Activated CD4-positive, alpha-beta T cell treated with anti-CD3 and anti-CD28 coated beads, Interleukin-2, amount 10 ng/mL, durations not matched to agents 24 days and 14 days (primary cell): ENCODE measurements around the gene PAPPA. TPM values are rescaled to one million over a fixed set of nuclear protein-coding genes. Genes with fewer than 3 reads are reported as not detected.

Experiments used
- DNase-seq: peaks from one replicate; pipeline ENCODE4 v3.0.0; 2022
- H3K27ac Mint-ChIP-seq: one replicate; pipeline ENCODE4 v1.8.0; 2022; ENCODE audit warnings: mild to moderate bottlenecking, mixed read lengths
- H3K27me3 Mint-ChIP-seq: one replicate; pipeline ENCODE4 v1.8.0; 2022; ENCODE audit warnings: mixed read lengths
- H3K36me3 Mint-ChIP-seq: one replicate; pipeline ENCODE4 v1.8.0; 2022; ENCODE audit warnings: low read depth, mild to moderate bottlenecking, mixed read lengths
- H3K4me1 Mint-ChIP-seq: one replicate; pipeline ENCODE4 v1.8.0; 2021; ENCODE audit warnings: mixed read lengths
- H3K4me3 Mint-ChIP-seq: one replicate; pipeline ENCODE4 v1.8.0; 2022; ENCODE audit warnings: mild to moderate bottlenecking, moderate library complexity, mixed read lengths
- H3K9me3 Mint-ChIP-seq: one replicate; pipeline ENCODE4 v1.8.0; 2021; ENCODE audit warnings: mixed read lengths
- intact Hi-C: fragments of 100-400 bp; cut with micrococcal nuclease; formaldehyde crosslinking; loops from one replicate; pipeline ENCODE4 v1.15.1; 2023
- total RNA-seq: library from RNA; stranded (reverse); gene quantifications from 2 replicates; pipeline ENCODE4 v1.2.3, GENCODE V29; 2022

Gene PAPPA, protein sequence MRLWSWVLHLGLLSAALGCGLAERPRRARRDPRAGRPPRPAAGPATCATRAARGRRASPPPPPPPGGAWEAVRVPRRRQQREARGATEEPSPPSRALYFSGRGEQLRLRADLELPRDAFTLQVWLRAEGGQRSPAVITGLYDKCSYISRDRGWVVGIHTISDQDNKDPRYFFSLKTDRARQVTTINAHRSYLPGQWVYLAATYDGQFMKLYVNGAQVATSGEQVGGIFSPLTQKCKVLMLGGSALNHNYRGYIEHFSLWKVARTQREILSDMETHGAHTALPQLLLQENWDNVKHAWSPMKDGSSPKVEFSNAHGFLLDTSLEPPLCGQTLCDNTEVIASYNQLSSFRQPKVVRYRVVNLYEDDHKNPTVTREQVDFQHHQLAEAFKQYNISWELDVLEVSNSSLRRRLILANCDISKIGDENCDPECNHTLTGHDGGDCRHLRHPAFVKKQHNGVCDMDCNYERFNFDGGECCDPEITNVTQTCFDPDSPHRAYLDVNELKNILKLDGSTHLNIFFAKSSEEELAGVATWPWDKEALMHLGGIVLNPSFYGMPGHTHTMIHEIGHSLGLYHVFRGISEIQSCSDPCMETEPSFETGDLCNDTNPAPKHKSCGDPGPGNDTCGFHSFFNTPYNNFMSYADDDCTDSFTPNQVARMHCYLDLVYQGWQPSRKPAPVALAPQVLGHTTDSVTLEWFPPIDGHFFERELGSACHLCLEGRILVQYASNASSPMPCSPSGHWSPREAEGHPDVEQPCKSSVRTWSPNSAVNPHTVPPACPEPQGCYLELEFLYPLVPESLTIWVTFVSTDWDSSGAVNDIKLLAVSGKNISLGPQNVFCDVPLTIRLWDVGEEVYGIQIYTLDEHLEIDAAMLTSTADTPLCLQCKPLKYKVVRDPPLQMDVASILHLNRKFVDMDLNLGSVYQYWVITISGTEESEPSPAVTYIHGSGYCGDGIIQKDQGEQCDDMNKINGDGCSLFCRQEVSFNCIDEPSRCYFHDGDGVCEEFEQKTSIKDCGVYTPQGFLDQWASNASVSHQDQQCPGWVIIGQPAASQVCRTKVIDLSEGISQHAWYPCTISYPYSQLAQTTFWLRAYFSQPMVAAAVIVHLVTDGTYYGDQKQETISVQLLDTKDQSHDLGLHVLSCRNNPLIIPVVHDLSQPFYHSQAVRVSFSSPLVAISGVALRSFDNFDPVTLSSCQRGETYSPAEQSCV (N-terminal part only)
- not detected in 2 replicates for total RNA-seq

DNA sequence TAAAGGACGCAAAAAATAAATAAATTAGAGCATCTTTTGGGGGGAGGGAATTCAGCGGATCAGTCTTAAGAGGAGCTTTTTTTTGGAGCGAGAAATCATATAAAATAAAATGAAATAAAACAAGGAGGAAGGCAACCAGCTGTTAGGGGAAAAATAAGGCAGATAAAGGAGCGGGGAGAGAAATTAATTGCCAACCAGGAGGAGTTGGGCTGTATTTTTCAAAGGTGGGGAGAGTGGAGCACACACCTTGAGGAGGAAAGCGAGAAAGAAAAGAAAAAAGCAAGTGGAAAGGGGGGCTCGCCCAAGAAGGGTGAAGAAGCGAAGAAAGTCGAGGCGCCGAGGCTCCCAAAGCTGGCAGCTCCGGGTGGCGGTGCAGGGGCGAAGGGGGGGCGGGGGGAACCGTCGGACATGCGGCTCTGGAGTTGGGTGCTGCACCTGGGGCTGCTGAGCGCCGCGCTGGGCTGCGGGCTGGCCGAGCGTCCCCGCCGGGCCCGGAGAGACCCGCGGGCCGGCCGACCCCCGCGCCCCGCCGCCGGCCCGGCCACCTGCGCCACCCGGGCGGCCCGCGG, at the start of gene PAPPA:
PAPPA (plus strand) TSS at position 27 of the 569 bp plus-strand sequence; CDS start at position 409, 382 bp downstream.
- H3K27ac Mint-ChIP-seq = no peak within 1 kb of the TSS
- no peak for DNase-seq
- intact Hi-C loops = loop anchor here (10.0 kb wide), 2 partner anchors 421 to 511 kb away; no protein-coding TSS in a partner anchor
- peaks cover 7% of the 10 kb centered on the region for H3K4me1 Mint-ChIP-seq
- H3K4me3 Mint-ChIP-seq = peak within 1 kb of the TSS; percentile 50
- H3K27me3 Mint-ChIP-seq = peaks cover 78% of the 10 kb centered on the region
- peaks cover 2% of the 10 kb centered on the region for H3K36me3 Mint-ChIP-seq
- H3K9me3 Mint-ChIP-seq = no peaks in the 10 kb centered on the region

GRCh38 chr9:116103976-116104820, 49.4 kb upstream of the PAPPA start:
- DNase-seq = no peak
- Mint-ChIP-seq H3K27ac (no peak overlapping the region), H3K36me3 (no peaks in the 10 kb centered on the region), H3K4me1 (no peaks in the 10 kb centered on the region), H3K9me3 (no peaks in the 10 kb centered on the region), H3K27me3 (no peaks in the 10 kb centered on the region), H3K4me3 (no peak overlapping the region)
- intact Hi-C loops = no loop called here

GRCh38 chr9:116112236-116112635, 41.4 kb upstream of the PAPPA start:
- Mint-ChIP-seq H3K36me3 (no peaks in the 10 kb centered on the region), H3K27me3 (no peaks in the 10 kb centered on the region), H3K4me1 (no peaks in the 10 kb centered on the region), H3K9me3 (no peaks in the 10 kb centered on the region), H3K4me3 (no peak overlapping the region), H3K27ac (no peak overlapping the region)
- intact Hi-C loops = no loop called here
- DNase-seq = no peak

DNA sequence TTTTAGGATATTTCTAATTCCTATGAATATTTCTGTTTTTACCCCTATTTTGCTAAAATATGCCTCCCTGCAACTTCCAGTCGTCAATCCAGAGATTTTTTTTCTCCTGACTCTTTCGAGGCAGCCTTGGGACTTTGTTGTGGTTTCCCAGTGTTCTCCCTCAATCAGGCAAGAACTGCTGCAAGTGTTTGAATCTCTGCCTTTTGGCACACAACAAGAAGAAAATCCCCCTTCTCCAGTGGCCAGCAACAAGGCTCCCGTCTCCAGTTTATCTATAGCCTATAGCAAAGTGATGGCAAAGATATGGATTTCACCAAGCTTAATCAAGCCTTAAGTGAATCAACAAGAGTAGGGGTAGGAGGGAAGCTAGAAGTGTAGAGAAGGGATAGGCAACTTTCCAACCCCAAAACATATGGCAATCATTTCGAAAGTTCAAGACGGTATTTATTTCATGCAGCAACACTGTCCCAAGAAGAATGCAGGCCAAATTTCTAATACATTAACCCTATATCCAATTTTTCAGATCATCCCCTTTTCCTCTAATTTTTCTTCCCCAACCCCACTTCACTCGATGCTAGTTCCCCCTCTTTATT, 37.7 kb upstream of the PAPPA start:
- no peak for DNase-seq
- intact Hi-C loops = no loop called here
- H3K36me3 Mint-ChIP-seq = no peaks in the 10 kb centered on the region
- H3K27ac Mint-ChIP-seq = no peak overlapping the region
- H3K9me3 Mint-ChIP-seq = peaks cover 16% of the 10 kb centered on the region
- H3K4me3 Mint-ChIP-seq = no peak overlapping the region
- H3K27me3 Mint-ChIP-seq = no peaks in the 10 kb centered on the region
- H3K4me1 Mint-ChIP-seq = no peaks in the 10 kb centered on the region

- H3K27me3 Mint-ChIP-seq = no peaks in the 10 kb centered on the region
- peaks cover 16% of the 10 kb centered on the region for H3K9me3 Mint-ChIP-seq
- no peaks in the 10 kb centered on the region for H3K4me1 Mint-ChIP-seq
- intact Hi-C loops = no loop called here
- H3K36me3 Mint-ChIP-seq = no peaks in the 10 kb centered on the region
- no peak overlapping the region for H3K4me3 Mint-ChIP-seq
- no peak for DNase-seq
- no peak overlapping the region for H3K27ac Mint-ChIP-seq
Measured at GRCh38 chr9:116116393-116116792, 37.2 kb upstream of the PAPPA start.

GRCh38 chr9:116123171-116123570, 30.4 kb upstream of the PAPPA start:
- Mint-ChIP-seq H3K27me3 (no peaks in the 10 kb centered on the region), H3K27ac (no peak overlapping the region)

GRCh38 chr9:116124472-116125040, 29.0 kb upstream of the PAPPA start:
- Mint-ChIP-seq H3K27ac (no peak overlapping the region), H3K4me1 (no peaks in the 10 kb centered on the region), H3K27me3 (no peaks in the 10 kb centered on the region), H3K4me3 (no peak overlapping the region), H3K36me3 (no peaks in the 10 kb centered on the region), H3K9me3 (peaks cover 9% of the 10 kb centered on the region)
- DNase-seq = no peak
- intact Hi-C loops = no loop called here

More at GRCh38 chr9:116123171-116123570, 30.4 kb upstream of the PAPPA start:
- H3K4me3 Mint-ChIP-seq = no peak overlapping the region
- intact Hi-C loops = no loop called here
- no peak for DNase-seq
- H3K4me1 Mint-ChIP-seq = no peaks in the 10 kb centered on the region
- no peaks in the 10 kb centered on the region for H3K36me3 Mint-ChIP-seq
- H3K9me3 Mint-ChIP-seq = peaks cover 14% of the 10 kb centered on the region

- H3K27me3 Mint-ChIP-seq = no peaks in the 10 kb centered on the region
- no peak overlapping the region for H3K27ac Mint-ChIP-seq
- no peaks in the 10 kb centered on the region for H3K4me1 Mint-ChIP-seq
- DNase-seq = no peak
- peaks cover 5% of the 10 kb centered on the region for H3K9me3 Mint-ChIP-seq
- no peaks in the 10 kb centered on the region for H3K36me3 Mint-ChIP-seq
- no peak overlapping the region for H3K4me3 Mint-ChIP-seq
- intact Hi-C loops = no loop called here
Measured at GRCh38 chr9:116133163-116133562, 20.4 kb upstream of the PAPPA start.

DNA sequence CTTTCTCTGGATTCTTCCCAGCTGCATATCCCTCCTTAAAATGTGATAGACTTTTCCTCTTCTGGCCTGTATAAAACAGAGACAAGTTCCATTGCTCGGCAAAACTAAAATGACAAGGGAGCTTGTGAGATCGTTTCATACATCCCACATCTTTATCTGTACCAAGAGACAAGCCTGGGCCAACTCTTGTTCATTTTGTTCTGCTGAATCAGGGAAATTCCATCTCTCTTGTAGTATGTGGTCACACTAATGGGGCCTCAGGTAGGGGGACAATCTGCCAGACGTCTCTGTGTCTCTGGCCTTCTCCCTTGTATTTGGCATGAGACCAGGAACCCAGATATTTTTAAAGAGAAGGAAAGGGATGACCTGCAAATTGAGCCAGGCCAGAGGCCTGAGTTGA, 18.6 kb upstream of the PAPPA start:
- Mint-ChIP-seq H3K27me3 (no peaks in the 10 kb centered on the region), H3K27ac (no peak overlapping the region), H3K36me3 (no peaks in the 10 kb centered on the region), H3K4me3 (no peak overlapping the region), H3K4me1 (no peaks in the 10 kb centered on the region), H3K9me3 (peaks cover 5% of the 10 kb centered on the region)
- intact Hi-C loops = no loop called here
- no peak for DNase-seq

GRCh38 chr9:116137010-116137409, 16.6 kb upstream of the PAPPA start:
- Mint-ChIP-seq H3K4me3 (no peak overlapping the region), H3K27ac (no peak overlapping the region), H3K4me1 (no peaks in the 10 kb centered on the region), H3K27me3 (no peaks in the 10 kb centered on the region), H3K36me3 (no peaks in the 10 kb centered on the region), H3K9me3 (no peaks in the 10 kb centered on the region)
- DNase-seq = no peak
- intact Hi-C loops = no loop called here

GRCh38 chr9:116137581-116137980, 16.0 kb upstream of the PAPPA start:
- no peak overlapping the region for H3K4me3 Mint-ChIP-seq
- no peaks in the 10 kb centered on the region for H3K9me3 Mint-ChIP-seq
- intact Hi-C loops = no loop called here
- H3K36me3 Mint-ChIP-seq = no peaks in the 10 kb centered on the region
- DNase-seq = no peak
- no peaks in the 10 kb centered on the region for H3K4me1 Mint-ChIP-seq
- H3K27me3 Mint-ChIP-seq = no peaks in the 10 kb centered on the region
- no peak overlapping the region for H3K27ac Mint-ChIP-seq

DNA sequence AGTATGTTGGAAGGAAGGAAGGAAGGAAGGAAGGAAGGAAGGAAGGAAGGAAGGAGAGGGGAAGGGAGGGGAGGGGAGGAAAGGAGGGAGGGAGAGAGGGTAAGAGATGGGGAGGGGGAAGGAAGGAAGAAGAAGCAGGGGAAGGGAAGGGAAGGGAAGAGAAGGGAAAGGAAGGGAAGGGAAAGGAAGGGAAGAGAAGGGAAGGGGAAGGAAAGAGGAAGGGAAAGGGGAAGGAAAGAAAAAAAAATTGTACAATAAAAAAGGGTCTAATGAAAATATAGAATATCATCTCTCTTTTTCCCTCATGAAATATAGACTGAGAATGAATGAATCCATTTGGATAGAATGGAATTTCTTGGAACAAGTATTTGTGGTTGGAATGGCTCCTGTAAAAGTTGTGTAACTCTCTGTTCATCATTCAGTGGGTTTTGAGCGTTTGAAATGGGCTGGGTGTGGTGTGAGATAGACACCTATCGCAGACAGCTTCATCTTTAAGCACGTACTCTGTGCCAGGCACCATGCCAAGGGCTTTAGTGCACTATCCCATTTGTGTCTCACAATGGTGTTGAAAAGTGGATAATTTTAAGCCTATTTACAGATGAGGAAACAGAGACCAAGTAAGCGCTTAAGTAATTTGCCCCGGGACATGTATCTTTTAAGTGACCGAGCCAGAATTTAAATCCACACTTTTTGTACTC, 11.6 kb upstream of the PAPPA start:
- H3K9me3 Mint-ChIP-seq = no peaks in the 10 kb centered on the region
- no peak overlapping the region for H3K27ac Mint-ChIP-seq
- DNase-seq = no peak
- no peaks in the 10 kb centered on the region for H3K36me3 Mint-ChIP-seq
- no peaks in the 10 kb centered on the region for H3K27me3 Mint-ChIP-seq
- intact Hi-C loops = no loop called here
- H3K4me3 Mint-ChIP-seq = no peak overlapping the region
- H3K4me1 Mint-ChIP-seq = no peaks in the 10 kb centered on the region
